Stomach (tissue), 4 donors: ENCODE data around the gene DOCK4.

Experiments
- CTCF ChIP-seq, 7 experiments: fragments of 450-650 bp in 4 of 7; fragments of 200-600 bp in 3 of 7; sonication (generic) in 3 of 7; IDR thresholded peaks; one replicate each; pipeline ENCODE4 v1.5.1; 2016 to 2019; ENCODE audit warnings: antibody characterized with exemption in 7 of 7, control low read depth in 2 of 7, mild to moderate bottlenecking in 1 of 7
- POLR2AphosphoS5 ChIP-seq, 3 donors: sonication (generic); formaldehyde crosslinking; IDR thresholded peaks; one replicate each; pipeline ENCODE4 v1.6.1; 2016; ENCODE audit warnings: antibody characterized with exemption in 3 of 3

- TF ChIP-seq POLR2AphosphoS5 (IDR thresholded peaks at IDR 0.05): no peak
- no peak for TF ChIP-seq CTCF (IDR thresholded peaks at IDR 0.05)
These were observed 274.2 kb downstream of the DOCK4 start for GRCh38 chr7:111931958-111932357.
